Hepatocyte (in vitro differentiated cells): ENCODE measurements around the gene TOLLIP. TPM values are rescaled to one million over a fixed set of nuclear protein-coding genes. Genes with fewer than 3 reads are reported as not detected.

Source experiments
- DNase-seq: peaks from one replicate; pipeline ENCODE4 v3.0.0-alpha.2; 2016; ENCODE audit warnings: low spot score
- H2AFZ ChIP-seq: fragments of 200-600 bp; sonication (generic); 2 replicates; pipeline ENCODE4 v1.6.0; 2016; ENCODE audit warnings: antibody characterized with exemption, mild to moderate bottlenecking
- H3K27ac ChIP-seq: fragments of 200-600 bp; sonication (generic); 2 replicates; pipeline ENCODE4 v1.5.1; 2016; ENCODE audit warnings: mild to moderate bottlenecking
- H3K27me3 ChIP-seq: fragments of 200-600 bp; sonication (generic); 2 replicates; pipeline ENCODE4 v1.6.1; 2016
- H3K36me3 ChIP-seq: fragments of 200-600 bp; sonication (generic); replicated peaks from 2 replicates; pipeline ENCODE4 v1.5.1; 2016; ENCODE audit warnings: low read depth; ENCODE audit not compliant: insufficient read depth
- H3K4me1 ChIP-seq: fragments of 200-600 bp; sonication (generic); 2 replicates; pipeline ENCODE4 v1.5.1; 2016; ENCODE audit warnings: mild to moderate bottlenecking, moderate library complexity; ENCODE audit not compliant: insufficient read depth
- H3K4me2 ChIP-seq: fragments of 200-600 bp; sonication (generic); 2 replicates; pipeline ENCODE4 v1.6.0; 2016
- H3K4me3 ChIP-seq: fragments of 200-600 bp; sonication (generic); 2 replicates; pipeline ENCODE4 v1.5.1; 2016; ENCODE audit warnings: mild to moderate bottlenecking
- H3K79me2 ChIP-seq: fragments of 200-600 bp; sonication (generic); 2 replicates; pipeline ENCODE4 v1.6.0; 2017; ENCODE audit warnings: mild to moderate bottlenecking
- H3K9me2 ChIP-seq: fragments of 200-600 bp; sonication (generic); replicated peaks from 2 replicates; pipeline ENCODE4 v1.6.0; 2017; ENCODE audit warnings: mild to moderate bottlenecking; ENCODE audit not compliant: insufficient read depth
- H3K9me3 ChIP-seq: fragments of 200-600 bp; sonication (generic); 2 replicates; pipeline ENCODE4 v1.5.1; 2016; ENCODE audit warnings: low read depth, mild to moderate bottlenecking
- H4K20me1 ChIP-seq: fragments of 200-600 bp; sonication (generic); 2 replicates; pipeline ENCODE4 v1.6.0; 2016; ENCODE audit warnings: mild to moderate bottlenecking; ENCODE audit not compliant: insufficient read depth, poor library complexity, severe bottlenecking
- CTCF ChIP-seq: fragments of 200-600 bp; sonication (generic); IDR thresholded peaks from 2 replicates; pipeline ENCODE4 v1.5.1; 2016; ENCODE audit warnings: antibody characterized with exemption, mild to moderate bottlenecking; ENCODE audit not compliant: poor library complexity
- EZH2 ChIP-seq: fragments of 200-600 bp; sonication (generic); IDR thresholded peaks from 2 replicates; pipeline ENCODE4 v1.6.1; 2016; ENCODE audit warnings: antibody characterized with exemption, mild to moderate bottlenecking, borderline replicate concordance
- EZH2phosphoT487 ChIP-seq: fragments of 200-600 bp; sonication (generic); IDR thresholded peaks from one replicate; pipeline ENCODE4 v1.6.1; 2018; ENCODE audit warnings: antibody characterized with exemption, mild to moderate bottlenecking, low read depth, moderate library complexity; ENCODE audit not compliant: unreplicated experiment, severe bottlenecking
- WGBS: methylation state at CpG from one replicate; pipeline ENCODE4 v1.1.6; 2016; ENCODE audit warnings: low lambda C conversion rate; ENCODE audit errors: missing lambda C conversion rate; 5-methylcytosine and 5-hydroxymethylcytosine counted together
- polyA plus RNA-seq: library from polyadenylated mRNA; unstranded; fragments of >200 nt; fragmentation: Nextera tagmentation; extraction: Ambion mirVana; gene quantifications from 2 replicates; pipeline ENCODE4 v1.2.1, GENCODE V29; 2016
- total RNA-seq: library from RNA; depleted of rRNA; stranded (reverse); fragments of >200 nt; gene quantifications from 2 replicates; pipeline ENCODE4 v1.2.3, GENCODE V29; 2014

The TOLLIP gene
- total and polyA plus RNA-seq, 2 experiments from 2014 or later: 33.3 to 80.9 TPM

DNA sequence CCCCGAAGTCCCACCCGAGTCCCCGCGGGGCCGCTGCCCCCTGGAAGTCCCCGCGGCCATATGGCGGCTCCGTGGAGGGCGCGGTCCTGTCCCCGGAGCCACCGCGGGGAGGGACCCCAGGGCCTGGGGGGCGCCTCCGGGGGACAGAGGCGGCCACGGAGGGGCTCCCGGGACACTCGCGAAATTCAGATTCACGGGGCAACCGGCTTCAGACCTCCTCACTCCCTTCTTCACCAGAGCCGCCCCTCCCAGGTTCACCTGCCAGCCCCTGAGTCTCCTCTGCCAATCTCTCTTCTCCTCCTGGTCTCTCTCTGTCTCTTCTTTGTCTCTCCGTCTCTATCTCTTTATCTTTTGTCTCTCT is 28.2 kb upstream of the TOLLIP start:
- H3K27ac ChIP-seq: no peak overlapping the region
- no peak overlapping the region for H3K4me3 ChIP-seq

DNA sequence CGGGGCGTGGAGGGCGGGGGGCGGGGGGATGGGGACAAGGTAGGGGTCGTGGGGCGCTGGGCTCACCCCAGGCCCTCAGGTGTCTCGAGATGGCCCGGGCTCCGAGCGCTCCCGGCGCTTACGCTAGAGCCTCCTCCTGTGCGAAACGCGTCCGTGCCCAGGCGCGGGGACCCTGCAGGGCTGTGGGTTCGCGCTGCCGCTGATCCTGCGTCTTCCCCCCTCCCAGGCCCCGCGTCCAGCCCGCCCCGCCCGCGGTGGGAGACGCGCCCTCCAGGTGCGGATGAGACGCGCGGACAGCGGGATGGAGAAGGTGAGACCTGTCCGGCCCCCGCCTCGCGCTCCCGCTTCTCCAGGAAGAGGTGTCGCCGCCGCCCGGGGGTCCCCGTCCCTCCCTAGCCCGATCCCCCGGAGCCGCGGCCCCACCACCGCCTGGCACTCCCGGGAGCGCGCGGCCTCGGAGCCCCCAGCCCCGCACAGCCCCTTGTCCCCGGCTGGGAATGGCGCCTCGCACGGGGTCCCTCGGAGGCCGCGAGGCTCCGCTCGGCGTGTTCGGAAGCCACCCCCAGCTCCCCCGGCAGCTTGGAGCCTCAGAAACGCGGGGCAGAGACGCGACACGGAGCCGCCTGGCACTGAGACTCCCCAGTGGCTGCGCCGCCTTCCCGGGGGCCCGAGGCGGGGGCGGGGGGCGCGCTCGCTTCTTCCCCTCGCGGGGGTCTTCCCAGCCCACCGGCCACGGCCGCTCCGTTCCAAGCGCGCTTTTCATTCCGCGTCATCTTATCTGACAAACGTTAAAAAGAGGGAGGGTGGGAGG is 27.6 kb upstream of the TOLLIP start:
- peak; percentile 52 for DNase-seq
- Histone ChIP-seq H3K9me2 (no peaks in the 10 kb centered on the region), H3K4me1 (peaks cover 24% of the 10 kb centered on the region), H3K36me3 (no peaks in the 10 kb centered on the region), H3K27me3 (peaks cover 4% of the 10 kb centered on the region), H4K20me1 (no peaks in the 10 kb centered on the region), H2AFZ (peak overlapping the region; percentile 78), H3K79me2 (no peaks in the 10 kb centered on the region), H3K4me2 (peak overlapping the region; percentile 88), H3K27ac (no peak overlapping the region), H3K4me3 (no peak overlapping the region), H3K9me3 (no peaks in the 10 kb centered on the region)
- 2% methylated on average over 37 of the region's 95 CpGs for WGBS
- TF ChIP-seq EZH2phosphoT487 (no peak), EZH2 (no peak)

More for the DNA sequence above, 28.2 kb upstream of the TOLLIP start:
- Histone ChIP-seq H4K20me1 (no peaks in the 10 kb centered on the region), H3K27me3 (peaks cover 4% of the 10 kb centered on the region), H3K4me2 (peak overlapping the region; percentile 88), H2AFZ (no peak overlapping the region), H3K9me3 (no peaks in the 10 kb centered on the region), H3K9me2 (no peaks in the 10 kb centered on the region), H3K79me2 (no peaks in the 10 kb centered on the region), H3K4me1 (peaks cover 24% of the 10 kb centered on the region), H3K36me3 (no peaks in the 10 kb centered on the region)
- no peak for TF ChIP-seq CTCF
- WGBS: 47% methylated on average over 6 of the region's 25 CpGs
- DNase-seq: no peak

- H3K27ac ChIP-seq: no peak overlapping the region
- H3K9me3 ChIP-seq: no peaks in the 10 kb centered on the region
- peak overlapping the region; percentile 36 for H3K4me3 ChIP-seq
- peaks cover 4% of the 10 kb centered on the region for H3K27me3 ChIP-seq
- peak overlapping the region; percentile 74 for H2AFZ ChIP-seq
- no peaks in the 10 kb centered on the region for H3K36me3 ChIP-seq
- H3K9me2 ChIP-seq: no peaks in the 10 kb centered on the region
- 9% methylated on average over 42 of the region's 66 CpGs for WGBS
- TF ChIP-seq EZH2 (no peak), EZH2phosphoT487 (no peak), CTCF (no peak)
- DNase-seq: peak; percentile 81
- peaks cover 24% of the 10 kb centered on the region for H3K4me1 ChIP-seq
- no peaks in the 10 kb centered on the region for H4K20me1 ChIP-seq
- H3K79me2 ChIP-seq: no peaks in the 10 kb centered on the region
- H3K4me2 ChIP-seq: peak overlapping the region; percentile 97
These were observed 26.7 kb upstream of the TOLLIP start for GRCh38 chr11:1335811-1336761.
